ENCODE data around the gene TM9SF2.
"Not testable (repeated sequence)": the region's sequence is repeated elsewhere in the genome, so short reads cannot be mapped to it uniquely, and the experiment has no call there.

Gene TM9SF2

DNA sequence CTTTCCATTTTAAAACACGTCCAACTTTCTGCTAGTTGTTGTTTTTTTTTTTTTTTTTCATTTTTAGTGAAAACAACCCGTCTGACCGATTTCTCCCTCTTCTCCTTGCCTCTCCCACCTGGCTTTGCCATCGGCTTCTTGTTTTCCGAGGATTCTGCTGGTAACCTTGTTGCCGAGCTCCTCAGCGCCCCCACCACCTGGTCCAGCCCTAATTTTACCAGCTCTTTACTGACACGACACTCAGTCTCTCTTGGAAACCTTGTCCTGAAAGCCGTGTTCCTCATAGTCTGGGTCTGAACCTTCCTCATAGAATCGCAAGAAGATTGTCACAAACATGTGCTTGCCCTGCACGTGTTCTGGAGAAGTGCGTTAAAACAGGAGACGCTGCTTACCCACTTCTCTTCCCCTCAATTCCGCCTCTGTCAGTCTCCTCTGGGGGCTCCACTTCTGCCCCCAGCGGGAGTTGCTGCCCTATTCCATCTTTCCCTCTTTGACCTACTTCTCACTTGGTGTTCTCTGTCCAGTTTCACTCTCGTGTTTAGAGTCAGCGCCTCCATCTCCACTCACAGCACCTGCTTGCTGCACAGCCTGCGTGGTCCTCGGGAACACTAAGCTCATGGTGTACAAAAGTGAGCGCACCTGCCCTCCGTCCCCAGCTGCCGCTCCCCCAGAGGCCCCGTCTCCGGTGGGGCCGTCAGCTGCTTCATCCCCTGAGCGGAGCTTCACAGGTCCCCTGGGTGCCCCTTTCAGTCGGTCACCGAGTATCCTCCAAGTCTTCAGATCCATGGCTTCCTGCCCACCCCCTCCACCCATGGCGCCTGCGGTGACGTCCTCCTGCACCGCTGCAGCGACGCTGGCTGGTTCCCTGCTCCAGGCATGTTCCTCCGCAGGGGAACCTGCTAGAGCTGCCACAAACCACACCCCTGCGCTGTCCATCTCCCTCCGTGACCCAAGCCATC, 65.1 kb downstream of the TM9SF2 start:
- no peak overlapping the region for H3K4me3 ChIP-seq (ENCODE audit: low read length)
- H3K9ac ChIP-seq (ENCODE audit: low read length): no peak overlapping the region
- H3K36me3 ChIP-seq (ENCODE audit: control insufficient read depth, low read depth, low read length): peaks cover 16% of the 10 kb centered on the region
- H3K27me3 ChIP-seq (ENCODE audit: control insufficient read depth, insufficient read depth, low read length): no peaks in the 10 kb centered on the region
- no peaks in the 10 kb centered on the region for H3K4me1 ChIP-seq (ENCODE audit: control insufficient read depth, low read depth, low read length)
- H3K27ac ChIP-seq (ENCODE audit: low read length): no peak overlapping the region
- no peaks in the 10 kb centered on the region for H3K9me3 ChIP-seq (ENCODE audit: control insufficient read depth, low read depth, low read length)

DNA sequence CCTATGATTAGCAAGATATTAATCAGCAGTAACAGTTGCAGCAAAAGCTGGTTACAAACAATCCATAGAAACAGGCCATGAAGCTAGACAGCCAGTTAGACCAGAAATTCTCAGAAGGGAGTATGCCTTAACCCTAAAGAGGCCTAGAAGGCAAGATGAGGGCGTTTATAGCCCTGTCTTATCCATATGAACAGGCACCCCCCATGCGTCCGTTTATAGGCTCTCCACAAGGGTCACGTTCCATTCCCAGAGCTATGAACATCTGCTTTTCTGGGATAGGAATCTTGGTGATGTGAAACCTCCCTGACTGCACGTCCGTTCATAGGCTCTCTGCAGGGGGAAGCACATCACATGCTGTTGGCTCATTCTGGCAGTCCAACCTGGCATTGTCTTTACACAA, 67.6 kb downstream of the TM9SF2 start:
- H3K27me3 ChIP-seq (ENCODE audit: control insufficient read depth, insufficient read depth, low read length); H3K4me1 ChIP-seq (ENCODE audit: control insufficient read depth, low read depth, low read length); H3K9me3 ChIP-seq (ENCODE audit: control insufficient read depth, low read depth, low read length); H3K27ac ChIP-seq (ENCODE audit: low read length); H3K36me3 ChIP-seq (ENCODE audit: control insufficient read depth, low read depth, low read length); H3K4me3 ChIP-seq (ENCODE audit: low read length); H3K9ac ChIP-seq (ENCODE audit: low read length): not testable (repeated sequence)

- Histone ChIP-seq H3K4me1 (ENCODE audit: control insufficient read depth, low read depth, low read length) (no peaks in the 10 kb centered on the region), H3K36me3 (ENCODE audit: control insufficient read depth, low read depth, low read length) (no peaks in the 10 kb centered on the region), H3K27ac (ENCODE audit: low read length) (no peak overlapping the region), H3K9me3 (ENCODE audit: control insufficient read depth, low read depth, low read length) (no peaks in the 10 kb centered on the region), H3K4me3 (ENCODE audit: low read length) (no peak overlapping the region), H3K27me3 (ENCODE audit: control insufficient read depth, insufficient read depth, low read length) (no peaks in the 10 kb centered on the region), H3K9ac (ENCODE audit: low read length) (no peak overlapping the region)
These were observed 70.9 kb downstream of the TM9SF2 start for GRCh38 chr13:99572131-99572530.

GRCh38 chr13:99572921-99573320, 71.6 kb downstream of the TM9SF2 start:
- no peaks in the 10 kb centered on the region for H3K27me3 ChIP-seq (ENCODE audit: control insufficient read depth, insufficient read depth, low read length)
- no peak overlapping the region for H3K9ac ChIP-seq (ENCODE audit: low read length)
- no peaks in the 10 kb centered on the region for H3K9me3 ChIP-seq (ENCODE audit: control insufficient read depth, low read depth, low read length)
- no peak overlapping the region for H3K4me3 ChIP-seq (ENCODE audit: low read length)
- H3K4me1 ChIP-seq (ENCODE audit: control insufficient read depth, low read depth, low read length): no peaks in the 10 kb centered on the region
- no peak overlapping the region for H3K27ac ChIP-seq (ENCODE audit: low read length)
- no peaks in the 10 kb centered on the region for H3K36me3 ChIP-seq (ENCODE audit: control insufficient read depth, low read depth, low read length)

DNA sequence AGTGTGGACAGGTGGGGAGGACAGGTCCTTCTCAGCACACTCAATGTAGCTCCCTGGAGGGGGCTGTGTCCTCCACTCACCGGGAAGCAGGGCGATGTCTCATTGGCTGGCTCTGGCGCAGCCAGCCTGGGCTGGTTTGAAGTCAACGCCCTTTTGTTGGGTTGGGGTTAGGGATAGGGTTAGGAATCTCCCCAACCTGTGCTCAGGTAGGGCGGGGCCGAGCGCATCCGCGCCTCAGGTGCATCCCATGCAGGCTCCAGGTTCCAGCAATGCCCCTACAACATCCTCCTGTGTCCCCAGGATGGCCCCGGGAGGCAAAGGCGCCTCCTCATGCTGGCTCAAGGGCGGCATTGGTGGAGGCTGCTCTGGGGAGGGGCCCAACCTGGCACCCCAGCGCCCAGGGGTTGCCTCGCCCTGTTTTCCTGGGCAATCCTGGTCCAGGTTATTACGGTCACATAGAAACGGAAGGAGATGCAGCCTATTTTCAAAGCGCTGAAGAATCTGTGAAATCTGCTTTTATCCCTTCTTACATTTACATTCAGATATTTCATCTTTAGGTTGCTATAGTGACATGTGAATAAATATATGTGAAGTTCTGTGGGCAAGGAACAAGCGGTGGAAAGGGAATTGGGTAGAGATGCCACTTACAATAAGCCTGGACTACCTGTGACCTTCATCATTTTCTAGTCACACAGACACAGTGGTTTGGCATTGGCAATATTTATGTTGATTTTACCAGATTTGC, 74.3 kb downstream of the TM9SF2 start:
- H3K9ac ChIP-seq (ENCODE audit: low read length): no peak overlapping the region
- no peak overlapping the region for H3K4me3 ChIP-seq (ENCODE audit: low read length)
- no peaks in the 10 kb centered on the region for H3K9me3 ChIP-seq (ENCODE audit: control insufficient read depth, low read depth, low read length)
- no peak overlapping the region for H3K27ac ChIP-seq (ENCODE audit: low read length)
- no peaks in the 10 kb centered on the region for H3K36me3 ChIP-seq (ENCODE audit: control insufficient read depth, low read depth, low read length)
- H3K4me1 ChIP-seq (ENCODE audit: control insufficient read depth, low read depth, low read length): no peaks in the 10 kb centered on the region
- H3K27me3 ChIP-seq (ENCODE audit: control insufficient read depth, insufficient read depth, low read length): no peaks in the 10 kb centered on the region

- Histone ChIP-seq H3K4me3 (ENCODE audit: low read length) (no peak overlapping the region), H3K27ac (ENCODE audit: low read length) (no peak overlapping the region), H3K4me1 (ENCODE audit: control insufficient read depth, low read depth, low read length) (no peaks in the 10 kb centered on the region), H3K9ac (ENCODE audit: low read length) (no peak overlapping the region), H3K36me3 (ENCODE audit: control insufficient read depth, low read depth, low read length) (no peaks in the 10 kb centered on the region), H3K9me3 (ENCODE audit: control insufficient read depth, low read depth, low read length) (no peaks in the 10 kb centered on the region), H3K27me3 (ENCODE audit: control insufficient read depth, insufficient read depth, low read length) (no peaks in the 10 kb centered on the region)
These were observed 77.0 kb downstream of the TM9SF2 start for GRCh38 chr13:99577934-99578917.

- no peaks in the 10 kb centered on the region for H3K27me3 ChIP-seq (ENCODE audit: control insufficient read depth, insufficient read depth, low read length)
- no peaks in the 10 kb centered on the region for H3K9me3 ChIP-seq (ENCODE audit: control insufficient read depth, low read depth, low read length)
- no peak overlapping the region for H3K9ac ChIP-seq (ENCODE audit: low read length)
- no peaks in the 10 kb centered on the region for H3K36me3 ChIP-seq (ENCODE audit: control insufficient read depth, low read depth, low read length)
- no peak overlapping the region for H3K27ac ChIP-seq (ENCODE audit: low read length)
- no peaks in the 10 kb centered on the region for H3K4me1 ChIP-seq (ENCODE audit: control insufficient read depth, low read depth, low read length)
- no peak overlapping the region for H3K4me3 ChIP-seq (ENCODE audit: low read length)
These were observed 79.4 kb downstream of the TM9SF2 start for GRCh38 chr13:99580500-99581268.

DNA sequence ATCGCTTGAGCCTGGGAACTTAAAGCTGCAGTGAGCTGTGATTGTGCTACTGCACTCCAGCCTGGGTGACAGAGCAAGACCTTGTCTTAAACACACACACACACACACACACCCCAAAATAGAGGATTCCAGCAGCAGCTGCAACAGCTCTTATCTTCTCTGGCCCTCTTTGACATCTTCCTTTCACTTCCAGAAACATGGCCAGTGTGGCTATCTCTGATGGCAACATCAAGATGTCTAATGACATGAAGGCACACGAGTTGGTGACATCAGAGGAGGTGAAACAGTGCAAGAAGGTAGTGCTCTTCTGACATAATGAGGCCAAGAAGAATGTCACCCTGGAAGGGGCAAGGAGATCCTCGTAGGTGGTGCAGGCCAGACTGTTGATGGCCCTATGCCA, 81.2 kb downstream of the TM9SF2 start:
- Histone ChIP-seq H3K27me3 (ENCODE audit: control insufficient read depth, insufficient read depth, low read length) (no peaks in the 10 kb centered on the region), H3K4me3 (ENCODE audit: low read length) (no peak overlapping the region), H3K27ac (ENCODE audit: low read length) (no peak overlapping the region), H3K9ac (ENCODE audit: low read length) (no peak overlapping the region), H3K36me3 (ENCODE audit: control insufficient read depth, low read depth, low read length) (no peaks in the 10 kb centered on the region), H3K9me3 (ENCODE audit: control insufficient read depth, low read depth, low read length) (no peaks in the 10 kb centered on the region), H3K4me1 (ENCODE audit: control insufficient read depth, low read depth, low read length) (no peaks in the 10 kb centered on the region)

- Histone ChIP-seq H3K4me1 (ENCODE audit: control insufficient read depth, low read depth, low read length) (no peaks in the 10 kb centered on the region), H3K27me3 (ENCODE audit: control insufficient read depth, insufficient read depth, low read length) (no peaks in the 10 kb centered on the region), H3K27ac (ENCODE audit: low read length) (no peak overlapping the region), H3K9me3 (ENCODE audit: control insufficient read depth, low read depth, low read length) (no peaks in the 10 kb centered on the region), H3K4me3 (ENCODE audit: low read length) (no peak overlapping the region), H3K9ac (ENCODE audit: low read length) (no peak overlapping the region), H3K36me3 (ENCODE audit: control insufficient read depth, low read depth, low read length) (no peaks in the 10 kb centered on the region)
These were observed 84.3 kb downstream of the TM9SF2 start for GRCh38 chr13:99585609-99586008.

GRCh38 chr13:99587021-99587420, 85.7 kb downstream of the TM9SF2 start:
- Histone ChIP-seq H3K4me3 (ENCODE audit: low read length) (no peak overlapping the region), H3K9ac (ENCODE audit: low read length) (no peak overlapping the region), H3K27me3 (ENCODE audit: control insufficient read depth, insufficient read depth, low read length) (no peaks in the 10 kb centered on the region), H3K36me3 (ENCODE audit: control insufficient read depth, low read depth, low read length) (no peaks in the 10 kb centered on the region), H3K27ac (ENCODE audit: low read length) (no peak overlapping the region), H3K9me3 (ENCODE audit: control insufficient read depth, low read depth, low read length) (no peaks in the 10 kb centered on the region), H3K4me1 (ENCODE audit: control insufficient read depth, low read depth, low read length) (no peaks in the 10 kb centered on the region)
